Endodermal cell (in vitro differentiated cells): Measurements from ENCODE around the gene TTC9B. TPM values are rescaled to one million over a fixed set of nuclear protein-coding genes. Genes with fewer than 3 reads are reported as not detected.
"Not testable (repeated sequence)": the region's sequence is repeated elsewhere in the genome, so short reads cannot be mapped to it uniquely, and the experiment has no call there.

Experiments used
- DNase-seq: peaks from one replicate; pipeline ENCODE4 v3.0.0-alpha.2; 2017
- H3K27ac ChIP-seq: 2 replicates; pipeline ENCODE4 v1.5.1; 2013; ENCODE audit warnings: mild to moderate bottlenecking, low read depth, low read length, moderate library complexity
- H3K27me3 ChIP-seq: 2 replicates; pipeline ENCODE4 v1.6.1; 2013; ENCODE audit warnings: mild to moderate bottlenecking, low read length, moderate library complexity; ENCODE audit not compliant: insufficient read depth, control insufficient read depth, poor library complexity, severe bottlenecking
- H3K36me3 ChIP-seq: 2 replicates; pipeline ENCODE4 v1.7.0; 2013; ENCODE audit warnings: mild to moderate bottlenecking, low read length, moderate library complexity; ENCODE audit not compliant: control insufficient read depth, insufficient read depth
- H3K4me1 ChIP-seq: one replicate; pipeline ENCODE4 v1.7.0; 2013; ENCODE audit warnings: low read length; ENCODE audit not compliant: control insufficient read depth, insufficient read depth
- H3K4me3 ChIP-seq: 2 replicates; pipeline ENCODE4 v1.5.1; 2013; ENCODE audit warnings: mild to moderate bottlenecking, low read length, moderate library complexity
- H3K9ac ChIP-seq: 2 replicates; pipeline ENCODE4 v1.6.1; 2013; ENCODE audit warnings: mild to moderate bottlenecking, low read length, moderate library complexity; ENCODE audit not compliant: poor library complexity, severe bottlenecking; ENCODE audit errors: extremely low read depth
- H3K9me3 ChIP-seq: 2 replicates; pipeline ENCODE4 v1.6.1; 2013; ENCODE audit warnings: mild to moderate bottlenecking, low read length, moderate library complexity; ENCODE audit not compliant: control insufficient read depth
- H3K27ac Mint-ChIP-seq: 2 replicates; pipeline ENCODE4 v1.8.0; 2020; ENCODE audit warnings: mixed read lengths
- H3K27me3 Mint-ChIP-seq: 2 replicates; pipeline ENCODE4 v1.8.0; 2021; ENCODE audit warnings: mild to moderate bottlenecking, mixed read lengths; ENCODE audit not compliant: insufficient read depth
- H3K36me3 Mint-ChIP-seq: 2 replicates; pipeline ENCODE4 v1.8.0; 2020; ENCODE audit warnings: low read depth, mixed read lengths
- H3K4me1 Mint-ChIP-seq: 2 replicates; pipeline ENCODE4 v1.8.0; 2020; ENCODE audit warnings: mixed read lengths
- H3K4me3 Mint-ChIP-seq: 2 replicates; pipeline ENCODE4 v1.8.0; 2020; ENCODE audit warnings: mild to moderate bottlenecking, moderate library complexity, mixed read lengths
- H3K9me3 Mint-ChIP-seq: 2 replicates; pipeline ENCODE4 v1.8.0; 2020; ENCODE audit warnings: mild to moderate bottlenecking, mixed read lengths
- WGBS, 2 experiments: methylation state at CpG; one replicate each; pipeline versions ENCODE4 v1.1.5 to v1.1.7; 2013; ENCODE audit warnings: missing lambda C conversion rate in 2 of 2, mixed read lengths in 1 of 2; ENCODE audit not compliant: insufficient coverage in 1 of 2, insufficient read length in 1 of 2; 5-methylcytosine and 5-hydroxymethylcytosine counted together
- total RNA-seq, 2 donors: library from RNA; stranded (reverse); fragmentation: NEBNext Ultra II Directional in 1 of 2; extraction: Animal tissue kit (Norgen Biotek cat#: 25700) in 1 of 2; gene quantifications; 2 replicates in 1 of 2; 3 replicates in 1 of 2; pipeline ENCODE4 v1.2.1, GENCODE V29; 2021

TTC9B gene
- total RNA-seq, 2 donors from 2014 or later, result not detected

GRCh38 chr19:40169482-40170302, 48.5 kb downstream of the TTC9B start:
- DNase-seq, H3K27me3 ChIP-seq, H3K9me3 Mint-ChIP-seq, H3K27me3 Mint-ChIP-seq, H3K27ac Mint-ChIP-seq, H3K4me3 Mint-ChIP-seq, H3K9ac ChIP-seq, H3K27ac ChIP-seq, H3K4me1 Mint-ChIP-seq, H3K36me3 Mint-ChIP-seq, H3K36me3 ChIP-seq, H3K9me3 ChIP-seq, H3K4me3 ChIP-seq, H3K4me1 ChIP-seq: not testable (repeated sequence)
- WGBS, 2 experiments, result 87 to 89% methylated on average over 10 to 26 of the region's 30 CpGs

Other genes starting within 250 kb of the TTC9B start
- 10 to 100 TPM; 88.9 to 96.9 TPM for gene PSMC4, start 247.2 kb downstream of the TTC9B start, total RNA-seq
- 1 to 10 TPM; 2.5 to 4.6 TPM for gene ZNF546, start 221.3 kb downstream of the TTC9B start, total RNA-seq
- gene ZNF780B, start 162.2 kb downstream of the TTC9B start, total RNA-seq, result 10 to 100 TPM; 24.7 to 30.5 TPM
- gene ZNF780A, start 127.4 kb downstream of the TTC9B start, total RNA-seq, result 10 to 100 TPM; 20.5 to 21.2 TPM
- 10 to 100 TPM; 35.2 to 39.3 TPM for gene MAP3K10, start 27.0 kb downstream of the TTC9B start, total RNA-seq
- 1 to 10 TPM in 1 of 2 donors, under 1 TPM in 1; 0.73 to 1.4 TPM for gene CCNP, start 8.3 kb upstream of the TTC9B start, total RNA-seq
- 100 to 1,000 TPM; 190 to 208 TPM for gene AKT2, start 67.0 kb upstream of the TTC9B start, total RNA-seq
- gene C19orf47, start 130.0 kb upstream of the TTC9B start, total RNA-seq, result 10 to 100 TPM; 15.6 to 18.1 TPM
- gene PLD3, start 130.3 kb upstream of the TTC9B start, total RNA-seq, result 100 to 1,000 TPM; 177 to 240 TPM
- gene HIPK4, start 171.8 kb upstream of the TTC9B start, total RNA-seq, result under 1 TPM in 1 of 2 donors, not detected in 1; 0.31 TPM
- 1 to 10 TPM; 3.3 to 6.4 TPM for gene PRX, start 195.0 kb upstream of the TTC9B start, total RNA-seq
- gene SERTAD1, start 207.6 kb upstream of the TTC9B start, total RNA-seq, result 1 to 10 TPM; 4.0 to 4.5 TPM
- 10 to 100 TPM; 47.7 to 62.6 TPM for gene SERTAD3, start 226.0 kb upstream of the TTC9B start, total RNA-seq
- gene BLVRB, start 247.4 kb upstream of the TTC9B start, total RNA-seq, result 10 to 100 TPM; 24.7 to 41.0 TPM
- gene SPTBN4, start 248.6 kb upstream of the TTC9B start, total RNA-seq, result 1 to 10 TPM in 1 of 2 donors, under 1 TPM in 1; 0.79 to 2.0 TPM